SHP77 treated with DMSO at 0.1 percent for 48 hours (cell line): ENCODE measurements around the gene STAP2.

ENCODE experiments used
- DNase-seq: peaks from one replicate; lab custom pipeline; 2025; lab: John Stamatoyannopoulos, UW

Gene STAP2

DNA sequence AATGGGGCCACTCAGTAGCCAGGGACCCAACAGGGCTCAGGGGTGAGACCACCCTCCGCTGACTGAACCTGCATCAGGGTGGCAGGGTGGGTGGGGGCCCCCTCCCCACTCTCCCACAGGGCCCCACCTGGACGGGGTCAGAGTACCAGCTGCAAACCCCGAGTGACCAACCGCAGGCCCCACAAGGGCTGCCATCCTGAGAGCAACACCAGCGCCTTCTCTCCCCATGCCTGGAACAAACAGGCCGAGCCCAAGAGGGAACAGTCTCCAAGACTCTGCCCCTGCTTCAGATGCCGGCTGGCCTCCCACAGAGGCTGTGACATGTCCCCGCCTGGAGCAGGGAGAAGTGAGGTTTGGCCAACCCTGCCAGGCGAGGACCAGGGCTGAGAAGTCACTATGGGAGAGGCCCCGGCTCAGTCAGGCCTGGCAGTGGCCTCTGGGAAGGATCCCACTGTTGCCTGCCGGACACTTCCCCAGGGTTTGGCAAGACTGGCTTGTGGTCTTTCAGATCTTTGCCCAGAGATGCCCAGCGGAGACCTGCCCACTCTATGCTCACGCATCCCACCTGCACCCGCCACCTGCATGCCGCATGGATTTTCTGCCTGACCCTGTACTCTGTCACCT lies 31.9 kb upstream of the STAP2 start:
- DNase-seq: no peak

DNA sequence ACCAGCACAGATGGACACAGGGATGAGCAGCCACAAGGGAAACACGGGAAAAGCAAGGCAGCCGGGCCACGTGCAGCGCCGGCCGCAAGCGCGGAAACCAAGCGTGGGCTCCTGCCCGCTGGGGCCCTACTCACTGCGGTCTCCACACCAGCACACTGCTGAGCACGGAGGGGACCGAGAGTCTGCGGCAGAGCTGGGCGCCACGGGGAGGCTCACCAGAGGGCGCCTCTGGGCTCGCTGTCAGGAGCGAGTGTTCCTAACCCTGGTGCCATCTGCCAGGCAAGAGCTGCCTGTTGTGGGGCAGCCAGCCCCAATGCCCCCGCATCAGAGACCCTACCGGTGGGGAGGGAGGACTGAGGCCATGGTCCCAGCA lies 31.2 kb upstream of the STAP2 start:
- no peak for DNase-seq

DNA sequence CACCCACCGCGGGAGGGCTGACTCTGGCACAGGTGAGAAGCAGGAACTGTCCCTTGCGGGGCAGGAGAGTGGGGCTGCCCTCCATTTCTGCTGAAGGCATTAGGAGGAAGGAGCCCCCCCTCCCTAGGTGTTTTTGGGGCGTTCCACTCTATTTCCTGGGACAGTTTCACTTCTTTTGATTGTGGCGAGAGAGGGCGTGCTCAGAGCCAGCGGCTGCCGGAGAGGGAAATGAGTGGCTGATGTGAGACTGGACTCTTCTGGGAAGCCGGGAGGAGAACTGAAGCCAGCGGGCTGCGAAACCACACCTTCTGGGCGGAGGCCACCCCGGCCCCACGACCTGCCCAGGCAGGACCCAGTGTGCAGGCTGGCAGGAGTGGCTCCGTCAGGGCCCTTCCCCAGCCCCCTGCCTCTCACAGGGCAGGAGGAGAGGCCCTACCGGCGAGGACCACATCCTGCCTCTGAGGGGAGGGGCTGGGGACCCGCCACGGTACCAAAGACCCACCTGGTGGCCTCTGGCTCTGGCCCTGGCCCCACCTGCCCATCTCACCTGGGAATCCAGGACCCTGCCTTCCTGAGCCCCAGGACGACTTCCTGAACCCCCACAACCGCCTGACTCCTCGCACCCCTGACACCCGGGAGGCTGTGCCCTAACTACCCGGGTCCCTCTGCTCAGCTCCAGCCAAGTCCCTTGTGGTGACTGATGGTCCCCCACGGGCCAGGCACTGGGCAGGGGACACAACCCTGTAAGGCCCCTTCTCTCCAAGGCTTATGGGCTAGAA lies 30.7 kb upstream of the STAP2 start:
- no peak for DNase-seq

DNA sequence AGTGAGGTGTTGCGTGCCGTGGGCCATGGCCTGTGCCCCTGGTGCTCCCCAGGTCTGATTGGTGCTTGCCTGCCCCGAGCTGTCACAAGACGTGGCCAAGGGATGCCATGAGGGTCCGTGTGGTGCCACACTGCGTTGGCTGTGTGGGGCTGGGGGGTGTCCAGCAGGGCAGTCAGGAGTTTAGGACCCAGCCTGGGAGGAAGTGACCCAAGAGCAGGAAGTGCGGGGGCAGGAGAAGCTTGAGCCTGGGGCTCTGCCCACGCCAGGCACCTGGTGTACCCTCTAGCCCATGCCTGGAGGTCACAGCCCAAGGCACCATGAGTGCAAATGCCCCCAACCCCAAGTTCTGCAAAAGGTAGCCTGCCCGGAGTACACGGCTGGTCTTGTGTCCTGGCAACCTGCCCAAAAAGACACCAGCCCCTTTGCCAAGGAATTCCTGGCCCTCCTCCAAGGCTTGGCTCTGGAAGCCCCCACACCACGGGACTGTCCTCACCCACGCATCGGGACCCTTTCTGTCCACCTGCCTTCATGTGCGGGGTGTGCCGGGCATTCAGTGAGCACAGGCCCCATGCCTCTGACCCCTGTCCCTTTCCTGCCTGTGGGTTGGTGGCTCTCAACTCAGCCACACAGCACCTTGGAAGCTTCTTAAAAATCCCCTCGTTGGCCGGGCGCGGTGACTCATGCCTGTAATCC lies 29.6 kb upstream of the STAP2 start:
- no peak for DNase-seq

DNA sequence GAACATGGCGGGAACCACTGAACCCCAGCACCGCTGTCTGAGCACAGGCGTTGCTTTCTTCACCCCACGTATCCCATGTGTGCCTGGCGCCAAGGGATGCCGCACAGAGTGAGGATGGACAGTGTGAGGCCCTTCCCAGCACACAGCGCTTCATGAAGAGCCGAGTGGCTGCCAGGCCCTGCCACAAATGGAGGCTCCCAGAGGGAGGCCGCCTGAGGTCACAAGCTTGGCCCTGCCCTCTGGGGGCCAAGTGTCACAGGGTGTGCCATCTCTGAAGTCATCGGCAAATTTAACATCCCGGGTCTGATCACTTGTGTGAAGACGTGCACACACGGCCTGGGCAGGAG lies 29.1 kb upstream of the STAP2 start:
- DNase-seq: no peak

DNA sequence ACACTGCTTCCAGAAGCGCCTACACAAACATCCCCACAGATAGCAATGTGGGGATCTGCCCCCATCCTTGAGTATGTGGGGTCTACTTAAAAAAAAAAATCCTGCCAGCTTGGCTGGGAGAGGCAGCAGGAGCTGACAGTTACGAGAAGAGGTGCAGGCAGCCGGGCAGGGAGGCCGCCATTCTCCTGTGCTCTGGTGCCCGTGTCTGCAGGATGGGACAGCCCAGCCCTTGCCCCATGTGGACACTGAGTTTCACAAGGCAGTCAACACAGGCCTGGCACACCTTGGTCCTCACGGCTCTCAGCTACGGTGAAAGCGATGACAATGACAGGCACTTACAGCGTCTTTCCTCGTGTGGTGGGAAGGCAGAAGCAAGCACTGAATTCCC lies 28.7 kb upstream of the STAP2 start:
- DNase-seq: no peak

DNA sequence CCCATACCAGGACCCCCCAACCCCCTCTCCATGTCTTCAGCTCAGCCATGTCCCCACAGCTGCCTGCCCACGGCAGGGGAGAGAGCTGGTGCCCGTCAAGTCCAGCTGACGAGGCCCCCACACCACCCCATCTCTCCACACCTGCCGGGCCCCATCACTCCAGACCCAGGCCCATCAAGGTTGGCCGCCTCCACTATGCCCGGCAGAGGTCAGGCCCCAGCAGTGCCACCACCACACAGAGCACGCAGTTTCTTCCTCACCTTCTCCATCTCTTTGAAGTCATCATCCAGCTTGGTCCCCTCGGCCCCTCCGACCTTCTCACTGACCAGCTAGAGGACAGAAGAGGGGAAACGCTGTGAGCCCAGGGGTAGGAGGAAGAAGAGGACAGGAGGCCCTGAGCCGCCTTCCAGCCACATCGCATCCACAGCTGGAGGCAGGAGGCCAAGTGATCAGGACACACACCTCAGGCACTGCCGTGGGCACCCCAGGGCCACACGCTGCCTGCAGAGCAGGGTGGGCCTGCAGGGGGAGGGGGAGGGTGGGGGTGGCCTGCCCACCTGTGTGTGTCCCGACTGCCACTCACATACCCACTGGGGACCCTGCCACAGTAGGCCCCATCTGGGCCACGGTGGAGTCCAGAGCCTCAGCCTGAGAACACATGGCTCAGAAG lies 28.2 kb upstream of the STAP2 start:
- DNase-seq: no peak

DNA sequence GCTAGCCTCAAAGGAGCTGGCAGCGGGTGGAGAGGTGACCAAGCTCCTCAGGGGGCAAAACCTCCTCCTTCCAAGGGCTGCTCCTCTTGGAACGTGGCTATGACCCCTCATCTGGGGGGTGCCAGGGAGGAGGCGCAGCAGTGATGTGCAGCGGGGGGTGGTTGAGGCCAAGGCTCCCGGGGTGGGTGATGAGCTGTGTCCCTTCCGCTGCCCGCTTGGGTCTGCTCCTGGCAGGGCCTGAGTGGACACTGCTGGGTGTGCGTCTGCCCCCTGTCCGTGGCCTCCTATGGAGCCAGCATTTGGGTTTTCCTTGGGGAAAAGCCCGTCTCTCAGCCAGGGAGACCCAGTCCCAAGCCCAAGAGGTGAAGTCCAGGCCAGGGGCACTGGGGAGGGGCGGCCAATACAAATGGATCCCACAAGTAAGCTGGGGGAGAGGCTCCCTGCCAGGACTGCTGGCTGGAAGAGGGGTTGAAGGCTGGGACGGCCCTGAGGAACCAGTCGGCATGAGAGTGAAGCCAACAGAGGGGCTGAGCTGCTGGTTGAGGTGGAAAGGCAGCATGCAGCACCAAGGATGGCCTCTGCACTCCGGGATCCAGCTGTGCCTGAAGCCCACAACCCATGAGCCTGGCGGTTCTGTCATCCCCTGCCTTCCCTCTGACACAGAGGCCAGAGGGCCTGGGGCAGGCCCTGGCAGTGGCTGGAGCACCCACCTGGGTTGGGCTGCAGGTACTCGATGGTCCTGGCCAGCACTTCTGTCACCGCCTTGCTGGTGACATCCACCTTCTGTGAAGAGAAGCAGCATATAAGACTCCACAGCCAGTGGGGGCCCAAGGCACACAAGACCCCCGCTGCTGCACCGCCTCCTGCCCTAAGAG lies 27.4 kb upstream of the STAP2 start:
- DNase-seq: no peak

DNA sequence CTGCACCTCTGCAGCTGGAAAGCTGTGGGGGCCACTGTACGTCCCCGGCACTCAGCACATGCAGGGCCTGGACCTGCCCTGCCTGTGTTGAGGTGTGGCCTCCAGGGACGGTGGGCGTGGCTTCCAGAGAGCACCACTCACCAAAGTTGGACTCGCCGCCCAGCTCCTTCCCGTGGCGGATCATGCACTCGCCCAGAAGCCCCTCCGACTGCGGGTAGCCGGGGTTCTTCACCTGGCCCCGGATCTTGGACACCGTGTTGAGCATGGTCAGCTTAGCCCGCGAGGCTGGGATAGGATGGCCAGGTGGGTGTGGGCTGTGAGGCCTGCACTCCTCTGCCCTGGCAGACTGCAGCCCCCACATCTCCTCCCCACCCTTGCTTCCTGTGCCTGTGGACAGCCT lies 26.7 kb upstream of the STAP2 start:
- no peak for DNase-seq

DNA sequence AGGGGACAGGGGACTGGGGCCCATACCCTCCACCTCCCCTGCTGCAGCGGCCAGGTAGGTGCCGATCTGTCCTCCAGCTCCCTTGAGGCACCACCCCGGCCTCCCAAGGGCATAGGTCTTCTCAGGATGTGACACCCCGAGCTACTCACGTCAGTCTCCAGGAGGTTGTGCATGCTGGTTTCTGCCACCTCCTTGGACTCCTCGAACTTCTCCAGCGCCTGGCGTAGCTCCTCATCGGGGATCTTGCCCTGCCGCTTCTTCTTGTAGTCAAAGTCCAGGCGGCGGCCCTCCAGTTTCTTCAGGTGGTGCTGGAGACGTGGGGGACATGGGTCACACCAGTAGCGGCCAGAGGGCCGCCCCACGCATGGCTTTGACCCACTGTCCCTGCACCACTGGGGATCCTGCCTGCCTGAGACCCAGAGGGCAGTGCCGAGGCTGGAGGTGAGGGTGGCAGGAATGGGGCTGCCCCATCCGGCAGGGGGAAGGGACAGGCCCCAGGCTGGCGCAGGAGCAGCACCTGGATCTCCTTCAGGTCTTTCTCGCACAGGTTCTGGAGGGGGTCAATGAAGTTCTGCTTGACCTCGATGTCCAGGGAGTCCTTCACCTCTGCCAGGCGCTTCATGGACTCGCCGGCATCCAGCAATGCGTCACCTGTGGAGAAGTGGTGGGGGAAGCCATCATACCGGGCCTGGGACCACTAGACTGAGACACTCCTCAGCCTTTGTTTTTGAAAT lies 25.1 kb upstream of the STAP2 start:
- DNase-seq: no peak

DNA sequence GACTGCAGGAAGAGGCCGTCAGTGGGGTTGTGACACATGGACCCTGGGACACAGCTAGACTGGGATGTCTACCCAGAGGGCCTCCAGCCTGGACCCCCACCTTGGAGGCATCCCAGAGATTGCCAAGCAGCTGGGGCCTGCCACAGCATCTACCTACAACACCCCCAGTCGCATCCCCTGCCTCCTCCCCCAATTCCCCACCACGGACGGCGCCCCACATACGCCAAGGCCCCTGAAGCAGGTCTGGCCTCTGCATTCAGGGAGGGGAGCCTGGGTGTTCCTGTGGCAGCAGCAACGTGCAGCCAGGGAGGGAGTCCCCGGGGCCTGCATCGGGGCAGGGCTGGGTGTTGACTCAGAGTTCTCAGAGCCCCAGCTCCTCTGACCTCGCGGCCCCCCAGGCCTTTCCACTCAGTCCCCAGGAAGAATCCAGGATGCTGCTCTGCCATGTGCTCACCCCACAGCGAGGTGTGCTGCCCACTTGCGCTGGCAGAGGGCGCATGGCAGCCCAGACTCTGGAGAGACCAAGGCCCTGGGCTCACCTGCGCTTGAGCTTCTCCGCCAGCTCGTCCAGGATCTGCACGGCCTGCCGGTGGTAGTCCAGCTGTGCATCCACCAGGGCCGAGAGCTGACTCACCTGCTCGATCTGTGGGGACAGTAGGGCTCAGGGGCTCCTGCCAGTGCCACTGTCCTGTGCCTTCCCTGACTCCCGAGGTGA lies 24.4 kb upstream of the STAP2 start:
- DNase-seq: no peak

DNA sequence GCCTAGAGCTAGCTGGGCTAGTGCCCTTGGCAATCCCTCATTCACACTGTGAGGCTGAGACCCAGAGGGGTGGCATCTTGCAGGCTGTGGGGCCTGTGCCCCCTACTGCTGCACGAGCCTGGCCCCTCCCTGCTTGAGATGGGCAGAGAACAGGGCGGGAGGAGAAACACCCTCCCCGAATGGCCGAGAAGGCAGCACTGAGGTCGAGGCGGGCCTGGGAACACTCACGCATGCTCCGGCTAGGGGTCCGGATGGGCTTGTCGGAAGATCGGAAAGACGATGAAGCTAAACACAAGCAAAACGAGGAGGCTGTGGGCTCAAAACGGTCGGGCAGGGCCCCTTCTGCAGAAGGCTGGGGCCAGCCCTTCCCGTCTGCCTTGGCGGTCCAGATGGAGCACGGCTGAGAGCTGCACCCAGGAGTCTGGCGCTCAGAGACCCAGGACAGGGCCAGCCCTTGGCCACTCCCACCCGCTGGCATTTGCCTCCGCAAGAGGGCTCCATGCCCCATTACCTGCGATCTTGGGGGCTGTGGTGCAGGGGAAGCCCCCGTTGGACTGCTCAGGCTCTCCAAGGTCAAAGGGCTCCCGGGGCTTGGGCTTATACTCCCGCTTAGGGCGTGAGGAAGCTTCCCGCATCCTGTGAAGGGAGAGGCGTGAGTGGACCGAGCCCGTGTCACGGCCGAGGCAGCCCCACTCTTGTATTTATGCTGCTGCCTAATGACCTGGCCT lies 23.6 kb upstream of the STAP2 start:
- DNase-seq: no peak

DNA sequence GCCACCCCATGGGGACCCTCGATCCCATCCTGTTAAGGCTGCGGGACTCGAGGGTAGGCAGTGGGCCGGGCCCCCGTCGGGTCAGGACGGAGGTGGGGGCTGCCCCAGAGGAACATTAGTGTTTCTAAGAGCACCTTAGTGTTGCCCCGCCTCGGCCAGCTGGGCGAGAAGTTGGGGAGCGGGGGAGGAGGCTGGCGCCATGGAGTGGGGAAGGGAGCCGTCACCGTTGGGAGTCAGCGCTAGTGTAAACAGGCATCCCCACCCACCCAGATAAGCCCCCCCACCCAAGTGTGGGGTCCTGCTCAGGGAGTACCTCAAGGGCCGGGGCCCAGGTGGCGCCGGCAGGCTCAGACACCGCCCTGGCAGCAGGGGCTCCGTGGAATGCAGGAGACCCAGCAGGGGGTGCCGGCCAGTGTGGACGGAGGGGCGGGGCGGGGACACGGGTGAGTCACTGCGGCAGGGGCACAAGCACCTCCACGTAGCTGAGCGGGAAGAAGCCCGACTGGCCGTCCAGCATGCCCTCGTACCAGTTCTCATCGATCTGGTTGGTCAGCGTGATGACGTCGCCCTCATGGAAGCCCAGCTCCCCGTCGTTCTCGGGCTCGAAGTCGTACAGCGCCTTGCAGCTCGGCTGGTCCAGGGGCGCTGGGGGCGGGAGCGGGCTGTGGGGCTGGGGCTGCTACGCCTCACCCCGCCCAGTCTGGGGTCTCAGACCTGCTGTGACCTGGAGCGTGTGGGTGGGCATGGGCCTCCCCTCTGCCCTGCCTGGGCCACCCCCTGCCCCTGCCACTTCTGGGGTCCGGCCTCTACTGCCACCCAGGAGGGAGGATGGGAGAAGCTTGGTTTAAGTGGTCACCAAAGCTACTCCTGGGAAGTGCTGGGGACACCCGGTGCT lies 22.8 kb upstream of the STAP2 start:
- no peak for DNase-seq

DNA sequence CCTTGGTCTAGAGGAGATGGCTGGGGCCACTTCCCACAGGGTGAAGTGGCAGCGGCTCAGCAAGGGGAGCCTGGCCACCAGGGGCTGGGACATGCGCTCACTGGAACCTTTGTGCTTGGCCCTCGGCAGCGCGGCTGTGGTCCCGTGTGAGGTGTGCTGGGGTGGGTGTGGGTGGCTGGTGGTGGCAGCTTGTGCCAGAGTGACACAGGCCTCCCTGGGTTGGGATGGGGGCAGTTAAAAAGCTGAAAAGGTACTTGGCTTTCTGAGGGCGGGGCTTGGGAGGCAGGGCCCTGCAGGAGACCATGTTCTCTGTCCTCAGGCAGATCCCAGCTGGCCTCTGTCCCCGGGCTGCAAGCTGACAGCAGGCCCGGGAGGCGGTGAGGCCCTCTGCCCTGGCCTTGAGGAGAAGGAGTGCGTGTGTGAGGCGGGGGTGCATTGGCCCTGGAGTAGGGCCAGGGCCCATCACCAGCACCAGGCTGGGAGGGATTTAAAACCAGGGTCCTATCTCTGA lies 22.1 kb upstream of the STAP2 start:
- DNase-seq: no peak

DNA sequence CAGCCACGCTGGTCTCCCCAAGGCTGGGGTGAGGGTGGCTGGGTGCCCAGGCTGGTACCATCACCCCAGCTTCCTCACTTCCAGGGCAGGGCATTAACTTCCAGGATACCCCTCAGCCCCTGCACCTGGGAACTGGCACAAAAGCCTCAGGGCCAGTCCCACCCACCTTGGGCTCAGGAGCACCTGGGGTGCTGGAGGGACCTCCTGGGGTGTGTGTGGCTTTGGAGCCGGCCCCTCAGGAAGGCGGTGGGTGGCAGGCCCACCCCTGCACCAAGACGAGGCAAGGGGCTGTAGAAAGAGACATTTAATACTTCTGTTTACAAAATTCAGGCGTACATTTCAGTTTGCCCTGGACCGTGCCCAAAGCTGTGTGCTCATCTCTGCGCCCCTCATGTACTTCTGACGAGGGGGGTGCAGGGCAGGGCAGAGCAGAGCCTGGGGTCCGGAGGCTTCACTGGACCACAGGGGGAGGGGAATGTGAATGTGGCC lies 21.5 kb upstream of the STAP2 start:
- DNase-seq: no peak

DNA sequence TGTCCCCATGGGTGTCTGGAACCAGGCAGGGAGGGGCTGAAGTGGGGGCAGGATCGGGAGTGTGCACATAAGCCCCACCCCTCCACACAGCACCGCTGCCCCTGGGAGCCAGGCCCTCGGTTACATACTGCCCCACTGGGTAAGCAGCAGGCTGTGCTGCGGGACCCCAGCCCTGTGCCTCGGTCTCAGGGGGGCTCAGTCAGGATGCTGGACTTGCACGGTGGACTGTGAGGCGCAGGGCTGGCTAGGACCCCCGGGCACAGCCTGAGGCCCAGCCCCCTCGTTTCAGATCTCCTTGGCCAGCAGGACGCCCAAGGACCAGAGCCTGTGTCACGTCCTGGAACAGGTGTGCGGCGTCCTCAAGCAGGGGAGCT lies 21.0 kb upstream of the STAP2 start:
- no peak for DNase-seq

DNA sequence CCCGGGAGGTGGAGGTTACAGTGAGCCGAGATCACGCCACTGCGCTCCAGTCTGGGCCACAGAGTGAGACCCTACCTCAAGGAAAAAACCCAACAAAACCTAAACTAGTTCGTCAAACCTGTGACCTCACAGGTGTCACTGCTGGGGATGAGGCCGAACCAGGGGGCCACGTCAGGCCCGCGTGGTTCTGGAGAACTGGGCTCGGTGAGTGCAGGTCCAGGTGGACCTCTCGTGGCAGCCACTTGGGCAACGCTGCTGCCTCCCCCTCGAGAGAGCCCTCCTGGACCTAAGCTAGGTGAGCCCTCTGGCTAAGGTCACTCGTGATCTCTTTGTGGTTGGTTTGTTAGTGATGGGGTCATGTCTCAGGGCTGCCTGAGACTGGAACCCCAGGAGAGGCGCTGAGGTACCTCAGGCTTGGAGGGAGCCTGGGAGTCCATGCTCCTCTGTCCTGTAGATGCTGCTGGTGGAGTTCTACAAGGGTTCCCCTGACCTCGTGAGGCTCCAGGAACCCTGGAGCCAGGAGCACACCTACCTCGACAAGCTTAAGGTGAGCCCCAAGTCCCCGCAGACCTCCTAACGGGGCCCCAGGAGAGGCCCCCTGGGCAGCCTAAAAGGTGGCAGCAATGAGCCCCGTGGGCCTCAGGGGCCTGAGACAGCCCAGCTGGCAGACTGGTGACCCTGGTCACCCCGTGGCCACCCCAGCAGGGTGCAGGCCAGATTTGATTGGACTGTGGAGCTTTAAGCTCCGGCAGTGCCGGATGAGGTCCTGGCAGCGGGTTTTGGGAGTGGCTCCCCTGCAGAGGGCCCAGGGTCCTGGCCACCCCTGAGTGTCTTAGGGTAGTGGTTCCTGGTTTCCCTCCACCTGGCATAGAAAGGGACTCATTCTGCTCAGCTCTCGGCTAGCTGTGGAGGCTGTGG lies 20.3 kb upstream of the STAP2 start:
- no peak for DNase-seq
